PC-9 (cell line): Measurements from ENCODE around the gene NDUFA9. TPM values are rescaled to one million over a fixed set of nuclear protein-coding genes. Genes with fewer than 3 reads are reported as not detected.

Experiments used
- BruUV-seq: library from RNA; stranded (reverse); fragments of 400-500 nt; replicated peaks from 2 replicates; lab custom pipeline; 2021; lab: Mats Ljungman, UMichigan
- CTCF ChIA-PET: fragments of 300-600 bp; sonication (Branson Sonifier 250); formaldehyde crosslinking; loops from one replicate; lab custom pipeline; 2022; ENCODE audit warnings: antibody characterized with exemption; lab: Charles Lee
- POLR2A ChIA-PET: fragments of 300-600 bp; sonication (Branson Sonifier 250); formaldehyde crosslinking; loops from one replicate; lab custom pipeline; 2022; ENCODE audit warnings: antibody characterized with exemption; ENCODE audit not compliant: unreplicated experiment; lab: Charles Lee
- DNase-seq, 2 experiments: peaks; one replicate each; pipeline versions ENCODE4 v3.0.0 to v3.0.0-alpha.2; 2015 to 2022; ENCODE audit warnings: mixed read lengths in 1 of 2
- H2AFZ ChIP-seq: fragments of 200-600 bp; sonication (generic); 2 replicates; pipeline ENCODE4 v1.8.1; 2017; ENCODE audit warnings: antibody characterized with exemption
- H3F3A ChIP-seq: fragments of 200-600 bp; sonication (generic); 2 replicates; pipeline ENCODE4 v1.8.1; 2017; ENCODE audit warnings: antibody characterized with exemption, mild to moderate bottlenecking, low read depth; ENCODE audit not compliant: insufficient read depth
- H3K27ac ChIP-seq: fragments of 200-600 bp; sonication (generic); 2 replicates; pipeline ENCODE4 v1.6.1; 2016; ENCODE audit warnings: mixed run types
- H3K27me3 ChIP-seq: fragments of 200-600 bp; sonication (generic); 2 replicates; pipeline ENCODE4 v1.6.1; 2016; ENCODE audit warnings: low read depth, mixed run types; ENCODE audit not compliant: insufficient read depth
- H3K36me3 ChIP-seq: fragments of 200-600 bp; sonication (generic); 2 replicates; pipeline ENCODE4 v1.6.1; 2016; ENCODE audit warnings: low read depth, mixed run types
- H3K4me1 ChIP-seq: fragments of 200-600 bp; sonication (generic); replicated peaks from 2 replicates; pipeline ENCODE4 v1.6.1; 2016; ENCODE audit warnings: mixed run types; ENCODE audit not compliant: insufficient read depth
- H3K4me2 ChIP-seq: fragments of 200-600 bp; sonication (generic); 2 replicates; pipeline ENCODE4 v1.6.1; 2017; ENCODE audit warnings: mixed run types
- H3K4me3 ChIP-seq: fragments of 200-600 bp; sonication (generic); 2 replicates; pipeline ENCODE4 v1.6.1; 2016; ENCODE audit warnings: mixed run types
- H3K79me2 ChIP-seq: fragments of 200-600 bp; sonication (generic); 2 replicates; pipeline ENCODE4 v1.6.1; 2017; ENCODE audit warnings: low read depth, mixed run types
- H3K9me2 ChIP-seq: fragments of 200-600 bp; sonication (generic); 2 replicates; pipeline ENCODE4 v1.8.1; 2017; ENCODE audit warnings: mild to moderate bottlenecking; ENCODE audit not compliant: insufficient read depth
- H3K9me3 ChIP-seq: fragments of 200-600 bp; sonication (generic); 2 replicates; pipeline ENCODE4 v1.8.1; 2016; ENCODE audit warnings: low read depth; ENCODE audit not compliant: insufficient read depth
- H4K20me1 ChIP-seq: fragments of 200-600 bp; sonication (generic); 2 replicates; pipeline ENCODE4 v1.8.1; 2017; ENCODE audit not compliant: insufficient read depth
- CTCF ChIP-seq: fragments of 200-600 bp; sonication (generic); conservative IDR thresholded peaks from 2 replicates; pipeline ENCODE4 v1.6.1; 2017; ENCODE audit warnings: mixed run types, antibody characterized with exemption, mild to moderate bottlenecking, moderate library complexity
- EZH2 ChIP-seq: fragments of 200-600 bp; sonication (generic); IDR thresholded peaks from 2 replicates; pipeline ENCODE4 v1.8.0; 2017; ENCODE audit warnings: antibody characterized with exemption, low read depth
- intact Hi-C: fragments of 100-400 bp; cut with micrococcal nuclease; formaldehyde crosslinking; loops from one replicate; pipeline ENCODE4 v1.10.0; 2022; ENCODE audit not compliant: unreplicated experiment
- total RNA-seq: library from RNA; stranded (reverse); gene quantifications from 2 replicates; pipeline ENCODE4 v1.2.3, GENCODE V29; 2021

The NDUFA9 gene
- total RNA-seq, 1 experiment from 2014 or later = 192 TPM

DNA sequence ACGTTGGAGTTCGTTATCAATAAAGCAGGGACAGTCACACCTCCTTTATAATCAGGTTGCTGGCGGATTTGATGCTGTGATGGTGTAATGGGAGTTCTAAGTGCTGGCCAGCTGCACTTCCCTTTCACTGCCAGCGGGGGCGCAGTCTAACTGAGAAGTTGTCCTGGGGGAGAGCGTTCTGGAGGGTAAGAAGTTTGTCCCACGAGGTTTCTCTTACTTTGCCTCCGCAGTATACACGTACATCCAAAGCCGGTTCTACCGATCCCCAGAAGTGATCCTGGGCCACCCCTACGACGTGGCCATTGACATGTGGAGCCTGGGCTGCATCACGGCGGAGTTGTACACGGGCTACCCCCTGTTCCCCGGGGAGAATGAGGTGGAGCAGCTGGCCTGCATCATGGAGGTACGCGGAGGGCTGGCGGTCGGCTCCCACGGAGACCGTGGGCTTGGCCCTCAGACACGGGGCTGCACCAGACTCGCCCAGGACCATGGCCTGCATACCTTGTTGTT lies 44.2 kb upstream of the NDUFA9 start:
- Histone ChIP-seq H2AFZ (peak overlapping the region; percentile 93), H3K4me3 (peak overlapping the region; percentile 79), H3K36me3 (no peaks in the 10 kb centered on the region), H3K9me3 (no peaks in the 10 kb centered on the region), H3F3A (no peaks in the 10 kb centered on the region), H3K9me2 (no peaks in the 10 kb centered on the region), H4K20me1 (no peaks in the 10 kb centered on the region), H3K79me2 (no peaks in the 10 kb centered on the region), H3K4me2 (peak overlapping the region; percentile 75), H3K27ac (no peak overlapping the region), H3K4me1 (peaks cover 9% of the 10 kb centered on the region; the same call in 1 of the 2 replicates), H3K27me3 (peaks cover 42% of the 10 kb centered on the region)
- no TSS peak for BruUV-seq
- CTCF ChIA-PET = interaction anchor here (1.0 kb wide), 1 partner anchor 44 kb away, joined by 3 read pairs; the partner anchor contains the start of genes AKAP3 and NDUFA9
- peak; percentile 82 to 84 for DNase-seq
- no peak for TF ChIP-seq EZH2
- TF ChIP-seq CTCF = peak; percentile 100
- intact Hi-C loops = loop anchor here (1.0 to 2.0 kb wide), 2 partner anchors 45 to 154 kb away; partner anchors contain the start of genes AKAP3 and NDUFA9
- POLR2A ChIA-PET = interaction anchor here (0.5 kb wide), 1 partner anchor 38 kb away, joined by 4 read pairs; no protein-coding TSS in a partner anchor

DNA sequence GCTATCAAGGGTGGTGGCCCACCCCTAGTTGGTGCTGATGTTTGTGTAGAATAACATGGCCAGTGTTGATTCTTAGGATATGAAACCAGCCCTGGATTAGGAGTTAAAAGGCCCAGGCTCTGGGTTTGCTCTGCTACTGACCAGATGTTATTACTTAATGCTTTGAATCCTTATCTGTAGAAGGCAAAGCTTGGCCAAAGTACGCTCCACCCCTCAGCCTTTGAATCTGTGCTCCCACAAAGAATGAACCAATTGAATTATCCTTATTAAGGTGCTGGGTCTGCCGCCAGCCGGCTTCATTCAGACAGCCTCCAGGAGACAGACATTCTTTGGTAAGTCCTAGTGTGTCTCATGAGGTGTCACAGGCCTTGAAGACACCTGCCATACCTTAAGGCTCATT lies 41.9 kb upstream of the NDUFA9 start:
- no peak for DNase-seq
- Histone ChIP-seq H3K4me1 (peaks cover 9% of the 10 kb centered on the region; the same call in 1 of the 2 replicates), H3K27me3 (peaks cover 19% of the 10 kb centered on the region), H3F3A (no peaks in the 10 kb centered on the region), H3K9me3 (no peaks in the 10 kb centered on the region), H3K4me2 (no peak overlapping the region), H3K9me2 (no peaks in the 10 kb centered on the region), H4K20me1 (no peaks in the 10 kb centered on the region), H3K79me2 (no peaks in the 10 kb centered on the region), H2AFZ (no peak overlapping the region), H3K27ac (no peak overlapping the region), H3K4me3 (no peak overlapping the region), H3K36me3 (no peaks in the 10 kb centered on the region)
- intact Hi-C loops = no loop called here
- CTCF ChIA-PET = no interaction called here
- TF ChIP-seq EZH2 (no peak), CTCF (no peak)
- BruUV-seq = no TSS peak
- POLR2A ChIA-PET = no interaction called here

DNA sequence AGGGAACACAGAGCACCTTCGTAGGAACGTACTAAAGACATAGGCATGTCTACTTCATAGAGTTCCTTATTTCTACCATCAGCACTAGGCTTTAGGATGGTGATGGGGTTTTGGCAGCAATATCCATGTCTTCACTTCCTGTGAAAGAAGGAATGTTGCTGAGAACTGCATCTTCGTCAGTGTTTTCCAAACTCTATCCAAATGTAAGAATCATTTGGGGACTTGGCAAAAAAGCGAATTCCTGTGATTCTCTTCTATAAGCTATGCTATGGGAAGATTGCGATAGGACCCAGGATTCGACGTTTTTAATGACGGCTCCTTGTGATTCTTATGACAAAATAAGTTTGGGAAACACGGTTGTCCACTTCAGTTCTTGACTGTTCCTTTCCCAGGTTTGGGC lies 39.8 kb upstream of the NDUFA9 start:
- no peak overlapping the region for H3K4me3 ChIP-seq
- intact Hi-C loops = no loop called here
- no peak for DNase-seq
- H3K4me2 ChIP-seq = no peak overlapping the region
- CTCF ChIA-PET = no interaction called here
- H4K20me1 ChIP-seq = no peaks in the 10 kb centered on the region
- no peaks in the 10 kb centered on the region for H3K9me3 ChIP-seq
- TF ChIP-seq CTCF (no peak), EZH2 (no peak)
- no peaks in the 10 kb centered on the region for H3F3A ChIP-seq
- no TSS peak for BruUV-seq
- H3K79me2 ChIP-seq = no peaks in the 10 kb centered on the region
- H3K4me1 ChIP-seq = peaks cover 9% of the 10 kb centered on the region; the same call in 1 of the 2 replicates
- H2AFZ ChIP-seq = no peak overlapping the region
- H3K27ac ChIP-seq = no peak overlapping the region
- POLR2A ChIA-PET = no interaction called here
- H3K27me3 ChIP-seq = no peaks in the 10 kb centered on the region; the same call in 1 of the 2 replicates
- H3K9me2 ChIP-seq = no peaks in the 10 kb centered on the region
- H3K36me3 ChIP-seq = no peaks in the 10 kb centered on the region
